ENCODE results near the gene CBX1.

- no peak for TF ChIP-seq POLR2A (IDR thresholded peaks at IDR 0.05; ENCODE audit: low read length)
- no peak for TF ChIP-seq GATA1 (IDR thresholded peaks at IDR 0.05; ENCODE audit: low read depth, low read length)
These were observed 45.6 kb downstream of the CBX1 start for GRCh38 chr17:48055531-48056245.
